GM12878 (cell line): Measurements from ENCODE around the gene DGKA. TPM values are rescaled to one million over a fixed set of nuclear protein-coding genes. Genes with fewer than 3 reads are reported as not detected.

Source experiments
- BACH1 ChIP-seq: fragments of 450-650 bp; IDR thresholded peaks from 2 replicates; pipeline ENCODE4 v1.6.1; 2017; ENCODE audit warnings: mild to moderate bottlenecking, borderline replicate concordance
- BMI1 ChIP-seq: fragments of 450-650 bp; IDR thresholded peaks from 2 replicates; pipeline ENCODE4 v1.6.1; 2016; ENCODE audit warnings: mild to moderate bottlenecking, moderate library complexity, borderline replicate concordance
- CBX3 ChIP-seq: fragments of 200-600 bp; sonication (generic); IDR thresholded peaks from 2 replicates; pipeline ENCODE4 v1.6.1; 2016; ENCODE audit warnings: low read depth, borderline replicate concordance
- CREM ChIP-seq: IDR thresholded peaks from 2 replicates; pipeline ENCODE4 v1.6.1; 2014; ENCODE audit warnings: antibody characterized with exemption, low read depth
- GATAD2B ChIP-seq: fragments of 450-650 bp; conservative IDR thresholded peaks from 2 replicates; pipeline ENCODE4 v1.6.1; 2017; ENCODE audit warnings: low read depth, mild to moderate bottlenecking, moderate library complexity
- HDGF ChIP-seq: fragments of 450-650 bp; IDR thresholded peaks from 2 replicates; pipeline ENCODE4 v1.6.1; 2016; ENCODE audit warnings: antibody characterized with exemption
- IKZF2 ChIP-seq, 2 experiments: fragments of 450-650 bp; IDR thresholded peaks; 2 replicates each; pipeline ENCODE4 v1.6.1; 2017; ENCODE audit warnings: mild to moderate bottlenecking in 2 of 2, moderate library complexity in 2 of 2
- MEF2B ChIP-seq: fragments of 450-650 bp; IDR thresholded peaks from 2 replicates; pipeline ENCODE4 v1.6.1; 2018; ENCODE audit warnings: mild to moderate bottlenecking, moderate library complexity; ENCODE audit not compliant: partially characterized antibody, poor library complexity, severe bottlenecking
- MTA2 ChIP-seq: fragments of 450-650 bp; IDR thresholded peaks from 2 replicates; pipeline ENCODE4 v1.6.1; 2016; ENCODE audit warnings: low read depth, mild to moderate bottlenecking, moderate library complexity
- NFIC ChIP-seq: IDR thresholded peaks from 2 replicates; pipeline ENCODE4 v1.6.1; 2012; ENCODE audit warnings: low read depth, mild to moderate bottlenecking, inconsistent platforms, low read length, moderate library complexity
- NRF1 ChIP-seq: conservative IDR thresholded peaks from 2 replicates; pipeline ENCODE4 v1.6.1; 2011; ENCODE audit warnings: mild to moderate bottlenecking, low read depth, low read length, improper control_type of control experiment
- POLR2AphosphoS2 ChIP-seq: IDR thresholded peaks from 2 replicates; pipeline ENCODE4 v1.6.1; 2011; ENCODE audit warnings: low read depth, mild to moderate bottlenecking, low read length, improper control_type of control experiment, moderate library complexity
- RB1 ChIP-seq: fragments of 450-650 bp; formaldehyde crosslinking; IDR thresholded peaks from 2 replicates; pipeline ENCODE4 v1.6.1; 2017; ENCODE audit warnings: mild to moderate bottlenecking, borderline replicate concordance
- SIN3A ChIP-seq: IDR thresholded peaks from 2 replicates; pipeline ENCODE4 v1.6.1; 2012; ENCODE audit warnings: low read depth, low read length, improper control_type of control experiment
- SMAD1 ChIP-seq: fragments of 450-650 bp; IDR thresholded peaks from 2 replicates; pipeline ENCODE4 v1.6.1; 2018; ENCODE audit warnings: mild to moderate bottlenecking, low read depth; ENCODE audit not compliant: partially characterized antibody
- SREBF2 ChIP-seq: IDR thresholded peaks from 2 replicates; pipeline ENCODE4 v1.6.1; 2012; ENCODE audit warnings: mild to moderate bottlenecking, low read length
- ZNF217 ChIP-seq: fragments of 450-650 bp; IDR thresholded peaks from 2 replicates; pipeline ENCODE4 v1.6.1; 2017; ENCODE audit warnings: antibody characterized with exemption, mild to moderate bottlenecking
- ZSCAN29 ChIP-seq: fragments of 450-650 bp; IDR thresholded peaks from 2 replicates; pipeline ENCODE4 v1.6.1; 2017; ENCODE audit warnings: mild to moderate bottlenecking, moderate library complexity
- polyA plus RNA-seq, 11 experiments: library from polyadenylated mRNA; depleted of rRNA in 4 of 11; unstranded in 6 of 11; stranded (reverse) in 5 of 11; fragments of >200 nt; fragmentation: Nextera tagmentation in 4 of 11; fragmentation: Illumina TruSeq in 1 of 11; extraction: Ambion mirVana in 4 of 11; extraction: Trizol in 1 of 11; gene quantifications; 1 replicate in 1 of 11; 2 replicates in 10 of 11; pipeline versions ENCODE4 v1.2.1 to v1.2.3, GENCODE V29; 2011 to 2016; ENCODE audit warnings: inconsistent platforms in 2 of 11, missing spikeins in 2 of 11, low read depth in 1 of 11
- total RNA-seq, 4 experiments: library from RNA; depleted of rRNA in 3 of 4; stranded (reverse); fragments of >200 nt in 3 of 4; fragmentation: Illumina TruSeq in 1 of 4; extraction: Trizol in 1 of 4; gene quantifications; 2 replicates each; pipeline versions ENCODE4 v1.2.1 to v1.2.3, GENCODE V29; 2013 to 2021
- TF ChIP-seq, protein P1 (sequence below): fragments of 450-650 bp; IDR thresholded peaks from 2 replicates; pipeline ENCODE4 v1.6.1; 2017; ENCODE audit warnings: mild to moderate bottlenecking, low read depth, inconsistent platforms; ENCODE audit not compliant: poor library complexity, severe bottlenecking
- TF ChIP-seq, protein P2 (sequence below): fragments of 450-650 bp; IDR thresholded peaks from 2 replicates; pipeline ENCODE4 v1.6.1; 2017; ENCODE audit warnings: mild to moderate bottlenecking, moderate library complexity
- TF ChIP-seq, protein P3 (sequence below): IDR thresholded peaks from 2 replicates; pipeline ENCODE4 v1.6.1; 2012; ENCODE audit warnings: low read length, inconsistent platforms

DGKA gene
- total and polyA plus RNA-seq, 10 of the 15 experiments (the other 5 are each of a cell fraction or from before 2014, with no cell fraction given) = 14.0 to 65.5 (median 37.1) TPM

DNA sequence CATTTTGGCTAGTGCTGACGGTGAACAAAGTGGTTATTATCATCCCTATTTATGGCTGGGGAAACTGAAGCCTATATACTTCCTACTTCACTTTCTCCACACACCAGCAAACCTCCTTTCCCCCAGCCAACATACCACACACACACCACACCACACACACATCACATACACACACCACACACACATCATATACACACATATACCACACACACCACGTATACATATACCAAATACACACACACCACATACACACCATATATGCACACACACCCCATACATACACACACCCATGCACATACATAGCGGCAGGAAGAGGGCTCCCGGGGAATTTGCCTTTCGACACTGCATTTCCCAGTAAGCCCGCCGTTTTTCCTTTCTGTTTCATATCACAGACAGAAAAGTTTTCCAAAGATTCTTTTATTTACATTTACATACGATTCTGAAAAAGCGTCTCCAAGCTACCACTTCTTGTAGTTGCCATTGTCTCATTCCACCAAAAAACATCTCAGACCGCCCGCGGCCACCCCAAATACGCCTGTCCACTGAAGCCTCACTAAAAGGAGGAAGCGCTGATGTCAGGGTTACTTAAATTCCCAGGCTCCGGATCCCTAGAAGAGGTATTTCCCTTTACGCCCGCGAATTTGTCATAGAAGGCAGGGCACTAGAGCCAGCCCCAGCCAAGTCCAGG, 42.1 kb downstream of the DGKA start (continued):
- no peak for TF ChIP-seq RB1
- no peak for TF ChIP-seq MEF2B
- TF ChIP-seq ZSCAN29 = no peak
- TF ChIP-seq, protein P1, sequence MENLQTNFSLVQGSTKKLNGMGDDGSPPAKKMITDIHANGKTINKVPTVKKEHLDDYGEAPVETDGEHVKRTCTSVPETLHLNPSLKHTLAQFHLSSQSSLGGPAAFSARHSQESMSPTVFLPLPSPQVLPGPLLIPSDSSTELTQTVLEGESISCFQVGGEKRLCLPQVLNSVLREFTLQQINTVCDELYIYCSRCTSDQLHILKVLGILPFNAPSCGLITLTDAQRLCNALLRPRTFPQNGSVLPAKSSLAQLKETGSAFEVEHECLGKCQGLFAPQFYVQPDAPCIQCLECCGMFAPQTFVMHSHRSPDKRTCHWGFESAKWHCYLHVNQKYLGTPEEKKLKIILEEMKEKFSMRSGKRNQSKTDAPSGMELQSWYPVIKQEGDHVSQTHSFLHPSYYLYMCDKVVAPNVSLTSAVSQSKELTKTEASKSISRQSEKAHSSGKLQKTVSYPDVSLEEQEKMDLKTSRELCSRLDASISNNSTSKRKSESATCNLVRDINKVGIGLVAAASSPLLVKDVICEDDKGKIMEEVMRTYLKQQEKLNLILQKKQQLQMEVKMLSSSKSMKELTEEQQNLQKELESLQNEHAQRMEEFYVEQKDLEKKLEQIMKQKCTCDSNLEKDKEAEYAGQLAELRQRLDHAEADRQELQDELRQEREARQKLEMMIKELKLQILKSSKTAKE = no peak
- TF ChIP-seq SMAD1 = peak; percentile 61
- no peak; the same call in 1 of the 2 replicates for TF ChIP-seq SIN3A
- TF ChIP-seq IKZF2 (IDR thresholded peaks at IDR 0.05) = peak; percentile 82 to 86
- TF ChIP-seq BMI1 = no peak
- no peak for TF ChIP-seq NFIC
- no peak for TF ChIP-seq ZNF217
- TF ChIP-seq, protein P2, sequence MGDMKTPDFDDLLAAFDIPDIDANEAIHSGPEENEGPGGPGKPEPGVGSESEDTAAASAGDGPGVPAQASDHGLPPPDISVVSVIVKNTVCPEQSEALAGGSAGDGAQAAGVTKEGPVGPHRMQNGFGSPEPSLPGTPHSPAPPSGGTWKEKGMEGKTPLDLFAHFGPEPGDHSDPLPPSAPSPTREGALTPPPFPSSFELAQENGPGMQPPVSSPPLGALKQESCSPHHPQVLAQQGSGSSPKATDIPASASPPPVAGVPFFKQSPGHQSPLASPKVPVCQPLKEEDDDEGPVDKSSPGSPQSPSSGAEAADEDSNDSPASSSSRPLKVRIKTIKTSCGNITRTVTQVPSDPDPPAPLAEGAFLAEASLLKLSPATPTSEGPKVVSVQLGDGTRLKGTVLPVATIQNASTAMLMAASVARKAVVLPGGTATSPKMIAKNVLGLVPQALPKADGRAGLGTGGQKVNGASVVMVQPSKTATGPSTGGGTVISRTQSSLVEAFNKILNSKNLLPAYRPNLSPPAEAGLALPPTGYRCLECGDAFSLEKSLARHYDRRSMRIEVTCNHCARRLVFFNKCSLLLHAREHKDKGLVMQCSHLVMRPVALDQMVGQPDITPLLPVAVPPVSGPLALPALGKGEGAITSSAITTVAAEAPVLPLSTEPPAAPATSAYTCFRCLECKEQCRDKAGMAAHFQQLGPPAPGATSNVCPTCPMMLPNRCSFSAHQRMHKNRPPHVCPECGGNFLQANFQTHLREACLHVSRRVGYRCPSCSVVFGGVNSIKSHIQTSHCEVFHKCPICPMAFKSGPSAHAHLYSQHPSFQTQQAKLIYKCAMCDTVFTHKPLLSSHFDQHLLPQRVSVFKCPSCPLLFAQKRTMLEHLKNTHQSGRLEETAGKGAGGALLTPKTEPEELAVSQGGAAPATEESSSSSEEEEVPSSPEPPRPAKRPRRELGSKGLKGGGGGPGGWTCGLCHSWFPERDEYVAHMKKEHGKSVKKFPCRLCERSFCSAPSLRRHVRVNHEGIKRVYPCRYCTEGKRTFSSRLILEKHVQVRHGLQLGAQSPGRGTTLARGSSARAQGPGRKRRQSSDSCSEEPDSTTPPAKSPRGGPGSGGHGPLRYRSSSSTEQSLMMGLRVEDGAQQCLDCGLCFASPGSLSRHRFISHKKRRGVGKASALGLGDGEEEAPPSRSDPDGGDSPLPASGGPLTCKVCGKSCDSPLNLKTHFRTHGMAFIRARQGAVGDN = no peak
- no peak for TF ChIP-seq CBX3
- TF ChIP-seq GATAD2B = no peak
- TF ChIP-seq, protein P3, sequence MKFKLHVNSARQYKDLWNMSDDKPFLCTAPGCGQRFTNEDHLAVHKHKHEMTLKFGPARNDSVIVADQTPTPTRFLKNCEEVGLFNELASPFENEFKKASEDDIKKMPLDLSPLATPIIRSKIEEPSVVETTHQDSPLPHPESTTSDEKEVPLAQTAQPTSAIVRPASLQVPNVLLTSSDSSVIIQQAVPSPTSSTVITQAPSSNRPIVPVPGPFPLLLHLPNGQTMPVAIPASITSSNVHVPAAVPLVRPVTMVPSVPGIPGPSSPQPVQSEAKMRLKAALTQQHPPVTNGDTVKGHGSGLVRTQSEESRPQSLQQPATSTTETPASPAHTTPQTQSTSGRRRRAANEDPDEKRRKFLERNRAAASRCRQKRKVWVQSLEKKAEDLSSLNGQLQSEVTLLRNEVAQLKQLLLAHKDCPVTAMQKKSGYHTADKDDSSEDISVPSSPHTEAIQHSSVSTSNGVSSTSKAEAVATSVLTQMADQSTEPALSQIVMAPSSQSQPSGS = no peak; the same call in 1 of the 2 replicates
- TF ChIP-seq CREM = no peak
- peak; percentile 99 for TF ChIP-seq HDGF
- TF ChIP-seq MTA2 = peak; percentile 23; the same call in 1 of the 2 replicates
- no peak for TF ChIP-seq SREBF2
- TF ChIP-seq NRF1 = no peak
- no peak for TF ChIP-seq POLR2AphosphoS2
- TF ChIP-seq BACH1 = 0 out of 2 replicates have a peak, but pooled peaks have one; percentile 23
